HG03095 (cell line): ENCODE data around the gene LY86.
"Not testable (repeated sequence)": the region's sequence is repeated elsewhere in the genome, so short reads cannot be mapped to it uniquely, and the experiment has no call there.

Source experiments
- ATAC-seq: cut with Tn5 transposase; IDR thresholded peaks from one replicate; pipeline ENCODE4 v1.9.1; 2021; ENCODE audit warnings: moderate library complexity; ENCODE audit not compliant: unreplicated experiment

Gene LY86

GRCh38 chr6:6648692-6649343, 60.3 kb downstream of the LY86 start:
- no peak for ATAC-seq

GRCh38 chr6:6649824-6650349, 61.4 kb downstream of the LY86 start:
- no peak for ATAC-seq

GRCh38 chr6:6650839-6651238, 62.3 kb downstream of the LY86 start:
- ATAC-seq = no peak

- no peak for ATAC-seq
Measured at GRCh38 chr6:6651335-6651734, 62.8 kb downstream of the LY86 start.

GRCh38 chr6:6652932-6653331, 64.4 kb downstream of the LY86 start:
- no peak for ATAC-seq

GRCh38 chr6:6654599-6655575, 66.4 kb downstream of the LY86 start:
- no peak for ATAC-seq

- no peak for ATAC-seq
Measured at GRCh38 chr6:6655805-6656251, 67.3 kb downstream of the LY86 start.

- no peak for ATAC-seq
Measured at GRCh38 chr6:6656287-6656686, 67.8 kb downstream of the LY86 start.

GRCh38 chr6:6657085-6657819, 68.7 kb downstream of the LY86 start:
- no peak for ATAC-seq

GRCh38 chr6:6657820-6658217, 69.3 kb downstream of the LY86 start:
- ATAC-seq = no peak

- no peak for ATAC-seq
Measured at GRCh38 chr6:6659600-6660327, 71.2 kb downstream of the LY86 start.

GRCh38 chr6:6660339-6661045, 72.0 kb downstream of the LY86 start:
- no peak for ATAC-seq

- ATAC-seq = no peak
Measured at GRCh38 chr6:6661191-6661590, 72.7 kb downstream of the LY86 start.

- no peak for ATAC-seq
Measured at GRCh38 chr6:6661684-6662083, 73.2 kb downstream of the LY86 start.

- ATAC-seq = no peak
Measured at GRCh38 chr6:6663421-6664135, 75.1 kb downstream of the LY86 start.

GRCh38 chr6:6665555-6666243, 77.2 kb downstream of the LY86 start:
- no peak for ATAC-seq

- not testable (repeated sequence) for ATAC-seq
Measured at GRCh38 chr6:6670150-6670549, 81.6 kb downstream of the LY86 start.

GRCh38 chr6:6674872-6675271, 86.4 kb downstream of the LY86 start:
- ATAC-seq = no peak
